Caco-2 (cell line): Measurements from ENCODE around the gene RTCB. TPM values are rescaled to one million over a fixed set of nuclear protein-coding genes. Genes with fewer than 3 reads are reported as not detected.

Experiments used
- BruUV-seq: library from RNA; stranded (reverse); fragments of 400-500 nt; replicated peaks from 2 replicates; lab custom pipeline; 2021; lab: Mats Ljungman, UMichigan
- CTCF ChIA-PET: fragments of 300-600 bp; sonication (Branson Sonifier 250); formaldehyde crosslinking; loops from one replicate; lab custom pipeline; 2022; ENCODE audit warnings: antibody characterized with exemption; lab: Charles Lee
- POLR2A ChIA-PET: fragments of 300-600 bp; sonication (Branson Sonifier 250); formaldehyde crosslinking; loops from one replicate; lab custom pipeline; 2022; ENCODE audit warnings: antibody characterized with exemption; lab: Charles Lee
- DNase-seq, 2 experiments: peaks; one replicate each; pipeline versions ENCODE4 v3.0.0 to v3.0.0-alpha.2; 2020 to 2022
- H3K27me3 ChIP-seq: replicated peaks from 2 replicates; pipeline ENCODE4 v1.6.0; 2011; ENCODE audit warnings: low read length; ENCODE audit not compliant: control insufficient read depth, insufficient read depth
- H3K36me3 ChIP-seq: 2 replicates; pipeline ENCODE4 v1.5.1; 2011; ENCODE audit warnings: low read length; ENCODE audit not compliant: control insufficient read depth, insufficient read depth
- H3K4me1 ChIP-seq: fragments of 250-450 bp; sonication (Bioruptor Pico); 2 replicates; pipeline ENCODE4 v1.5.1; 2020; ENCODE audit warnings: mild to moderate bottlenecking
- H3K4me3 ChIP-seq: 2 replicates; pipeline ENCODE4 v1.5.1; 2011; ENCODE audit warnings: low read depth, mild to moderate bottlenecking, control low read depth, low read length
- H3K9me3 ChIP-seq: fragments of 250-450 bp; sonication (Bioruptor Pico); 2 replicates; pipeline ENCODE4 v1.5.1; 2020; ENCODE audit warnings: mild to moderate bottlenecking, moderate library complexity
- H3K27ac Mint-ChIP-seq: one replicate; pipeline ENCODE4 v1.8.0; 2022; ENCODE audit warnings: mixed read lengths; ENCODE audit not compliant: unreplicated experiment
- H3K27me3 Mint-ChIP-seq: one replicate; pipeline ENCODE4 v1.8.0; 2022; ENCODE audit warnings: mixed read lengths; ENCODE audit not compliant: insufficient read depth, unreplicated experiment
- H3K36me3 Mint-ChIP-seq: one replicate; pipeline ENCODE4 v1.8.0; 2022; ENCODE audit warnings: mild to moderate bottlenecking, mixed read lengths; ENCODE audit not compliant: insufficient read depth, unreplicated experiment
- H3K4me1 Mint-ChIP-seq: one replicate; pipeline ENCODE4 v1.8.0; 2022; ENCODE audit warnings: low read depth, mixed read lengths; ENCODE audit not compliant: unreplicated experiment
- H3K4me3 Mint-ChIP-seq: one replicate; pipeline ENCODE4 v1.8.0; 2022; ENCODE audit warnings: mild to moderate bottlenecking, moderate library complexity, mixed read lengths; ENCODE audit not compliant: unreplicated experiment
- H3K9me3 Mint-ChIP-seq: one replicate; pipeline ENCODE4 v1.8.0; 2022; ENCODE audit warnings: mixed read lengths; ENCODE audit not compliant: unreplicated experiment
- intact Hi-C: fragments of 100-400 bp; cut with micrococcal nuclease; formaldehyde crosslinking; loops from one replicate; pipeline ENCODE4 v1.10.0; 2022; ENCODE audit not compliant: unreplicated experiment
- total RNA-seq: library from RNA; stranded (reverse); gene quantifications from 2 replicates; pipeline ENCODE4 v1.2.3, GENCODE V29; 2022
- TF ChIP-seq, protein P1 (sequence below), 2 experiments: fragments of 200-600 bp in 1 of 2; IDR thresholded peaks; 1 replicate in 1 of 2; 2 replicates in 1 of 2; pipeline versions ENCODE4 v1.5.1 to v1.8.0; 2011 to 2022; ENCODE audit warnings: antibody characterized with exemption in 1 of 2, control low read depth in 1 of 2, inconsistent platforms in 1 of 2, low read depth in 1 of 2, low read length in 1 of 2, mild to moderate bottlenecking in 1 of 2, moderate library complexity in 1 of 2; ENCODE audit not compliant: insufficient read depth in 1 of 2, severe bottlenecking in 1 of 2, unreplicated experiment in 1 of 2

Gene RTCB
- total RNA-seq, 1 experiment from 2014 or later: 105 TPM

- CTCF ChIA-PET: interaction anchor here (0.6 kb wide), 1 partner anchor 151 kb away, joined by 3 read pairs; the partner anchor contains the start of gene RFPL2
- no peaks in the 10 kb centered on the region for H3K36me3 Mint-ChIP-seq
Measured at GRCh38 chr22:32355760-32356159, 56.3 kb downstream of the RTCB start.

GRCh38 chr22:32354360-32355351 lies 57.4 kb downstream of the RTCB start:
- CTCF ChIA-PET: no interaction called here
- H3K36me3 ChIP-seq: no peaks in the 10 kb centered on the region
- no TSS peak for BruUV-seq
- POLR2A ChIA-PET: no interaction called here
- TF ChIP-seq, protein P1, sequence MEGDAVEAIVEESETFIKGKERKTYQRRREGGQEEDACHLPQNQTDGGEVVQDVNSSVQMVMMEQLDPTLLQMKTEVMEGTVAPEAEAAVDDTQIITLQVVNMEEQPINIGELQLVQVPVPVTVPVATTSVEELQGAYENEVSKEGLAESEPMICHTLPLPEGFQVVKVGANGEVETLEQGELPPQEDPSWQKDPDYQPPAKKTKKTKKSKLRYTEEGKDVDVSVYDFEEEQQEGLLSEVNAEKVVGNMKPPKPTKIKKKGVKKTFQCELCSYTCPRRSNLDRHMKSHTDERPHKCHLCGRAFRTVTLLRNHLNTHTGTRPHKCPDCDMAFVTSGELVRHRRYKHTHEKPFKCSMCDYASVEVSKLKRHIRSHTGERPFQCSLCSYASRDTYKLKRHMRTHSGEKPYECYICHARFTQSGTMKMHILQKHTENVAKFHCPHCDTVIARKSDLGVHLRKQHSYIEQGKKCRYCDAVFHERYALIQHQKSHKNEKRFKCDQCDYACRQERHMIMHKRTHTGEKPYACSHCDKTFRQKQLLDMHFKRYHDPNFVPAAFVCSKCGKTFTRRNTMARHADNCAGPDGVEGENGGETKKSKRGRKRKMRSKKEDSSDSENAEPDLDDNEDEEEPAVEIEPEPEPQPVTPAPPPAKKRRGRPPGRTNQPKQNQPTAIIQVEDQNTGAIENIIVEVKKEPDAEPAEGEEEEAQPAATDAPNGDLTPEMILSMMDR (IDR thresholded peaks at IDR 0.05; ENCODE audit: insufficient read depth in 1 of 2, low read depth in 1 of 2, low read length in 1 of 2, severe bottlenecking in 1 of 2, unreplicated experiment in 1 of 2): no peak
- no peaks in the 10 kb centered on the region for H3K27me3 ChIP-seq
- Mint-ChIP-seq H3K4me3 (peak overlapping the region; percentile 57), H3K27me3 (no peaks in the 10 kb centered on the region), H3K36me3 (no peaks in the 10 kb centered on the region), H3K4me1 (no peaks in the 10 kb centered on the region), H3K27ac (peak overlapping the region; percentile 53), H3K9me3 (peaks cover 9% of the 10 kb centered on the region)
- DNase-seq: no peak
- H3K9me3 ChIP-seq: no peaks in the 10 kb centered on the region
- H3K4me3 ChIP-seq: no peak overlapping the region
- intact Hi-C loops: loop anchor here (1.0 to 5.0 kb wide), 2 partner anchors 152 to 252 kb away; no protein-coding TSS in a partner anchor
- H3K4me1 ChIP-seq: no peaks in the 10 kb centered on the region

More at GRCh38 chr22:32355760-32356159, 56.3 kb downstream of the RTCB start:
- no TSS peak for BruUV-seq
- no peaks in the 10 kb centered on the region for H3K36me3 ChIP-seq
- Mint-ChIP-seq H3K4me1 (no peaks in the 10 kb centered on the region), H3K9me3 (peaks cover 9% of the 10 kb centered on the region), H3K27ac (no peak overlapping the region), H3K27me3 (no peaks in the 10 kb centered on the region), H3K4me3 (no peak overlapping the region)
- H3K4me1 ChIP-seq: no peaks in the 10 kb centered on the region
- H3K9me3 ChIP-seq: no peaks in the 10 kb centered on the region
- POLR2A ChIA-PET: no interaction called here
- H3K4me3 ChIP-seq: no peak overlapping the region
- intact Hi-C loops: loop anchor here (1.0 to 5.0 kb wide), 2 partner anchors 153 to 253 kb away; no protein-coding TSS in a partner anchor
- TF ChIP-seq, protein P1 (IDR thresholded peaks at IDR 0.05; ENCODE audit: insufficient read depth in 1 of 2, low read depth in 1 of 2, low read length in 1 of 2, severe bottlenecking in 1 of 2, unreplicated experiment in 1 of 2): peak in 1 of 2 experiments; percentile 48
- DNase-seq: peak; percentile 38 to 59
- no peaks in the 10 kb centered on the region for H3K27me3 ChIP-seq

DNA sequence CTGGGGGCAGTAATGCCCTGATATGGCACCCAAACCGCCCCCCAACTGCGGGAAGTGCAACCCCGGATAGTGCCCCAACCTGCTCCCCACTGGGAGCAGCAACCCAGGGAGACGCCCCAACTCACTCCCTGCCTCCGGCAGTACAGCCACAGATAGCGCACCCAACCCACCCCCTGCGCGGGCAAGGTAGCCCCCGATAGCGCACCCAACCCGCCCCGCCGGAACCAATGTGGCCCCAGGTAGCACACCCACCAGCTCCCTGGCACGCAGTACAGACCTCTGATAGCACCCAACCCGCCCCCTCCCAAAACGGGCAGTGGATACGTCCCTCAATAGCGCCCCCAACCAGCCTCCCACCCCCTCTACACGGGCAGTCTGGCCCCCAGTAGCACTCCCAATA lies 58.2 kb downstream of the RTCB start:
- Mint-ChIP-seq H3K9me3 (peaks cover 9% of the 10 kb centered on the region), H3K36me3 (no peaks in the 10 kb centered on the region), H3K4me3 (no peak overlapping the region), H3K27me3 (no peaks in the 10 kb centered on the region), H3K4me1 (no peaks in the 10 kb centered on the region), H3K27ac (no peak overlapping the region)
- BruUV-seq: no TSS peak
- no peaks in the 10 kb centered on the region for H3K9me3 ChIP-seq
- no peak for DNase-seq
- no peaks in the 10 kb centered on the region for H3K36me3 ChIP-seq
- intact Hi-C loops: no loop called here
- TF ChIP-seq, protein P1 (IDR thresholded peaks at IDR 0.05; ENCODE audit: insufficient read depth in 1 of 2, low read depth in 1 of 2, low read length in 1 of 2, severe bottlenecking in 1 of 2, unreplicated experiment in 1 of 2): no peak
- CTCF ChIA-PET: no interaction called here
- no peaks in the 10 kb centered on the region for H3K27me3 ChIP-seq
- POLR2A ChIA-PET: no interaction called here
- no peak overlapping the region for H3K4me3 ChIP-seq
- H3K4me1 ChIP-seq: no peaks in the 10 kb centered on the region
